HepG2 (cell line): ENCODE results near the gene SNAP23. TPM values are rescaled to one million over a fixed set of nuclear protein-coding genes. Genes with fewer than 3 reads are reported as not detected.

Source experiments
- CC2D1A ChIP-seq: sonication (generic); formaldehyde crosslinking; IDR thresholded peaks from 2 replicates; pipeline ENCODE4 v1.8.1; 2023; ENCODE audit warnings: mild to moderate bottlenecking, missing genetic modification reagents
- CCAR2 ChIP-seq: fragments of 200-400 bp; formaldehyde crosslinking; optimal IDR thresholded peaks from 2 replicates; pipeline ENCODE3; 2018; ENCODE audit warnings: low read depth, mild to moderate bottlenecking, low read length, moderate library complexity
- HIVEP1 ChIP-seq: sonication (generic); formaldehyde crosslinking; IDR thresholded peaks from 2 replicates; pipeline ENCODE4 v1.4.0; 2020; ENCODE audit warnings: mild to moderate bottlenecking, missing genetic modification reagents
- JARID2 ChIP-seq: sonication (generic); formaldehyde crosslinking; IDR thresholded peaks from 2 replicates; pipeline ENCODE4 v1.8.1; 2023; ENCODE audit warnings: missing genetic modification reagents, inconsistent platforms; ENCODE audit not compliant: insufficient replicate concordance
- MAFG ChIP-seq: sonication (generic); formaldehyde crosslinking; IDR thresholded peaks from 2 replicates; pipeline ENCODE4 v1.5.1; 2020; ENCODE audit warnings: mild to moderate bottlenecking, missing genetic modification reagents
- MED13 ChIP-seq: sonication (generic); formaldehyde crosslinking; IDR thresholded peaks from 2 replicates; pipeline ENCODE4 v1.5.0; 2020; ENCODE audit warnings: missing genetic modification reagents
- MLXIP ChIP-seq: sonication (generic); formaldehyde crosslinking; IDR thresholded peaks from 2 replicates; pipeline ENCODE4 v1.9.0; 2021; ENCODE audit warnings: missing genetic modification reagents, borderline replicate concordance
- NFKBIZ ChIP-seq: IDR thresholded peaks from 2 replicates; pipeline ENCODE4 v1.6.1; 2018; ENCODE audit warnings: missing genetic modification reagents, missing compliant biosample characterization
- TRAFD1 ChIP-seq: sonication (generic); formaldehyde crosslinking; IDR thresholded peaks from 2 replicates; pipeline ENCODE4 v1.5.1; 2020; ENCODE audit warnings: missing genetic modification reagents, mild to moderate bottlenecking, borderline replicate concordance
- YY1 ChIP-seq: IDR thresholded peaks from 2 replicates; pipeline ENCODE4 v1.6.1; 2011; ENCODE audit warnings: low read length, low read depth, moderate library complexity, mild to moderate bottlenecking; ENCODE audit not compliant: insufficient read depth, insufficient replicate concordance
- ZC3H13 ChIP-seq: sonication (generic); formaldehyde crosslinking; IDR thresholded peaks from 2 replicates; pipeline ENCODE4 v1.8.1; 2023; ENCODE audit warnings: mild to moderate bottlenecking, missing genetic modification reagents, moderate library complexity
- ZMYM4 ChIP-seq: sonication (generic); formaldehyde crosslinking; IDR thresholded peaks from 2 replicates; pipeline ENCODE4 v1.8.1; 2023; ENCODE audit warnings: mild to moderate bottlenecking, missing genetic modification reagents
- ZNF317 ChIP-seq: sonication (generic); formaldehyde crosslinking; IDR thresholded peaks from 2 replicates; pipeline ENCODE4 v1.5.0; 2020; ENCODE audit warnings: mild to moderate bottlenecking, missing genetic modification reagents
- ZNF44 ChIP-seq: sonication (generic); formaldehyde crosslinking; IDR thresholded peaks from 2 replicates; pipeline ENCODE4 v1.5.1; 2020; ENCODE audit warnings: mild to moderate bottlenecking, missing genetic modification reagents
- ZNF557 ChIP-seq: sonication (generic); formaldehyde crosslinking; IDR thresholded peaks from 2 replicates; pipeline ENCODE4 v1.4.0; 2020; ENCODE audit warnings: missing genetic modification reagents
- ZSCAN30 ChIP-seq: sonication (generic); formaldehyde crosslinking; IDR thresholded peaks from 2 replicates; pipeline ENCODE4 v1.5.0; 2020; ENCODE audit warnings: mild to moderate bottlenecking, missing genetic modification reagents
- polyA plus RNA-seq, 8 experiments: library from polyadenylated mRNA; depleted of rRNA in 3 of 8; stranded (reverse) in 7 of 8; unstranded in 1 of 8; fragments of >200 nt; fragmentation: Illumina TruSeq in 4 of 8; extraction: Trizol in 4 of 8; gene quantifications; 2 replicates each; pipeline versions ENCODE4 v1.2.1 to v1.2.3, GENCODE V29; 2011 to 2016; ENCODE audit warnings: low read depth in 4 of 8, missing spikeins in 1 of 8, mixed read lengths in 1 of 8; ENCODE audit not compliant: insufficient read depth in 1 of 8
- total RNA-seq, 5 experiments: library from RNA; depleted of rRNA; stranded (reverse); fragments of >200 nt; fragmentation: Illumina TruSeq; extraction: Trizol; gene quantifications; 2 replicates each; pipeline ENCODE4 v1.2.3, GENCODE V29; 2016; ENCODE audit warnings: low read depth in 1 of 5

The SNAP23 gene
- total and polyA plus RNA-seq, 2 of the 13 experiments (the other 11 are each of a cell fraction or from before 2014, with no cell fraction given): 37.0 to 101 TPM

- no peak for TF ChIP-seq JARID2 (CRISPR knock-in tag)
- no peak for TF ChIP-seq MED13 (CRISPR knock-in tag)
- no peak for TF ChIP-seq MLXIP (CRISPR knock-in tag)
- TF ChIP-seq TRAFD1: no peak
- no peak for TF ChIP-seq YY1
- TF ChIP-seq ZNF557 (CRISPR knock-in tag): no peak
- TF ChIP-seq CCAR2: no peak
- TF ChIP-seq MAFG (CRISPR knock-in tag): no peak
- TF ChIP-seq ZMYM4 (CRISPR knock-in tag): peak; percentile 10; the same call in 1 of the 2 replicates
- no peak for TF ChIP-seq ZNF317 (CRISPR knock-in tag)
- no peak for TF ChIP-seq ZNF44
- no peak for TF ChIP-seq HIVEP1 (CRISPR knock-in tag)
- no peak for TF ChIP-seq NFKBIZ (CRISPR knock-in tag)
- TF ChIP-seq CC2D1A (CRISPR knock-in tag): no peak
- no peak for TF ChIP-seq ZSCAN30 (CRISPR knock-in tag)
- TF ChIP-seq ZC3H13: no peak
- TF ChIP-seq, all 625 proteins: peak for 10
Measured at GRCh38 chr15:42498212-42499068, 3.0 kb downstream of the SNAP23 start (continued).
